Coronary artery (tissue), 2 donors: ENCODE data around the gene FMN1.

Experiments used
- DNase-seq: peaks from one replicate; pipeline ENCODE4 v3.0.0-alpha.2; 2017; ENCODE audit warnings: low spot score
- H3K27ac ChIP-seq, 2 donors: fragments of 200-600 bp; sonication (generic); one replicate each; pipeline ENCODE4 v1.5.1; 2016 to 2019
- H3K4me3 ChIP-seq: fragments of 200-600 bp; sonication (generic); 2 replicates; pipeline ENCODE4 v1.5.1; 2016; ENCODE audit warnings: mild to moderate bottlenecking, moderate library complexity
- CTCF ChIP-seq: fragments of 200-600 bp; sonication (generic); IDR thresholded peaks from one replicate; pipeline ENCODE4 v1.5.1; 2019; ENCODE audit warnings: antibody characterized with exemption

The FMN1 gene

GRCh38 chr15:33125894-33126537 lies 68.5 kb downstream of the FMN1 start:
- no peak overlapping the region for H3K27ac ChIP-seq

GRCh38 chr15:33124811-33125210 lies 69.7 kb downstream of the FMN1 start:
- Histone ChIP-seq H3K27ac (no peak overlapping the region), H3K4me3 (no peak overlapping the region)
- no peak for TF ChIP-seq CTCF
- no peak for DNase-seq

More at GRCh38 chr15:33125894-33126537, 68.5 kb downstream of the FMN1 start:
- DNase-seq = no peak
- H3K4me3 ChIP-seq = no peak overlapping the region
- TF ChIP-seq CTCF = no peak

- no peak for TF ChIP-seq CTCF
- no peak for DNase-seq
- H3K27ac ChIP-seq = no peak overlapping the region
- no peak overlapping the region for H3K4me3 ChIP-seq
These were observed 70.2 kb downstream of the FMN1 start for GRCh38 chr15:33124279-33124678.

GRCh38 chr15:33119865-33120264 lies 74.6 kb downstream of the FMN1 start:
- no peak for TF ChIP-seq CTCF
- DNase-seq = no peak
- H3K27ac ChIP-seq = no peak overlapping the region
- no peak overlapping the region for H3K4me3 ChIP-seq

GRCh38 chr15:33119273-33119672 lies 75.2 kb downstream of the FMN1 start:
- no peak overlapping the region for H3K27ac ChIP-seq
- no peak for TF ChIP-seq CTCF
- no peak overlapping the region for H3K4me3 ChIP-seq
- no peak for DNase-seq

- no peak overlapping the region for H3K27ac ChIP-seq
- no peak for TF ChIP-seq CTCF
- no peak for DNase-seq
- H3K4me3 ChIP-seq = no peak overlapping the region
These were observed 78.3 kb downstream of the FMN1 start for GRCh38 chr15:33116198-33116597.

GRCh38 chr15:33115191-33115861 lies 79.2 kb downstream of the FMN1 start:
- H3K27ac ChIP-seq = no peak overlapping the region
- no peak for TF ChIP-seq CTCF
- no peak overlapping the region for H3K4me3 ChIP-seq
- no peak for DNase-seq
